OCI-LY7 (cell line): ENCODE measurements around the gene CD8B.
"Not testable (repeated sequence)": the region's sequence is repeated elsewhere in the genome, so short reads cannot be mapped to it uniquely, and the experiment has no call there.

Experiments used
- CTCF ChIP-seq: fragments of 200-600 bp; sonication (generic); conservative IDR thresholded peaks from 2 replicates; pipeline ENCODE4 v1.5.1; 2014; ENCODE audit warnings: mild to moderate bottlenecking, antibody characterized with exemption, low read length, moderate library complexity, mixed read lengths
- EZH2phosphoT487 ChIP-seq: fragments of 200-600 bp; sonication (generic); IDR thresholded peaks from 2 replicates; pipeline ENCODE4 v1.6.1; 2018; ENCODE audit warnings: low read depth, borderline replicate concordance, mild to moderate bottlenecking, mixed run types, antibody characterized with exemption, low read length, moderate library complexity, mixed read lengths

- not testable (repeated sequence) for TF ChIP-seq EZH2phosphoT487, CTCF
Observed at GRCh38 chr2:86882865-86883264, 21.2 kb upstream of the CD8B start.
